Activated T-cell treated with anti-CD3 and anti-CD28 coated beads for 24 hours (primary cell): ENCODE measurements around the gene ATP5PD.

ENCODE experiments used
- DNase-seq: peaks from one replicate; pipeline ENCODE4 v3.0.0-alpha.2; 2020; ENCODE audit warnings: low read depth

ATP5PD gene

GRCh38 chr17:74994440-74994839 is 52.3 kb downstream of the ATP5PD start:
- DNase-seq: no peak

GRCh38 chr17:74992223-74992622 is 54.5 kb downstream of the ATP5PD start:
- no peak for DNase-seq

GRCh38 chr17:74990581-74991105 is 56.1 kb downstream of the ATP5PD start:
- no peak for DNase-seq
